Naive thymus-derived CD8-positive, alpha-beta T cell (primary cell): ENCODE data around the gene TXNRD2. TPM values are rescaled to one million over a fixed set of nuclear protein-coding genes. Genes with fewer than 3 reads are reported as not detected.
"Not testable (repeated sequence)": the region's sequence is repeated elsewhere in the genome, so short reads cannot be mapped to it uniquely, and the experiment has no call there.

Experiments used
- ATAC-seq, 2 donors: fragments of 150-1000 bp; cut with Tn5 transposase in 1 of 2; sonication (Bioruptor Pico), chemical (Tn5 transposase) in 1 of 2; 1 replicate in 1 of 2; 2 replicates in 1 of 2; pipeline ENCODE4 v1.10.0; 2021; ENCODE audit warnings: mild to moderate bottlenecking in 2 of 2, moderate library complexity in 2 of 2
- POLR2A ChIA-PET: fragments of 350-600 bp; sonication (Branson Sonifier 250); formaldehyde crosslinking; loops from one replicate; lab custom pipeline; 2021; ENCODE audit warnings: antibody characterized with exemption; lab: Charles Lee
- DNase-seq, 10 donors: peaks; one replicate each; pipeline versions ENCODE4 v3.0.0 to v3.0.0-alpha.2; 2020 to 2022
- H3K27ac Mint-ChIP-seq, 10 donors: one replicate each; pipeline ENCODE4 v1.8.0; 2020 to 2022; ENCODE audit warnings: mild to moderate bottlenecking in 10 of 10, mixed read lengths in 10 of 10, moderate library complexity in 4 of 10, inconsistent platforms in 1 of 10
- H3K27me3 Mint-ChIP-seq, 5 donors: one replicate each; pipeline ENCODE4 v1.8.0; 2021 to 2022; ENCODE audit warnings: mixed read lengths in 5 of 5
- H3K36me3 Mint-ChIP-seq, 3 donors: one replicate each; pipeline ENCODE4 v1.8.0; 2020 to 2022; ENCODE audit warnings: mixed read lengths in 3 of 3, mild to moderate bottlenecking in 2 of 3, inconsistent platforms in 1 of 3
- H3K4me1 Mint-ChIP-seq, 4 donors: one replicate each; pipeline ENCODE4 v1.8.0; 2021 to 2022; ENCODE audit warnings: mixed read lengths in 4 of 4
- H3K4me3 Mint-ChIP-seq, 10 donors: one replicate each; pipeline ENCODE4 v1.8.0; 2020 to 2022; ENCODE audit warnings: mild to moderate bottlenecking in 10 of 10, mixed read lengths in 10 of 10, moderate library complexity in 6 of 10, inconsistent platforms in 1 of 10
- H3K9me3 Mint-ChIP-seq, 9 donors: one replicate each; pipeline ENCODE4 v1.8.0; 2020 to 2022; ENCODE audit warnings: mixed read lengths in 9 of 9, mild to moderate bottlenecking in 3 of 9, inconsistent platforms in 1 of 9, moderate library complexity in 1 of 9
- polyA plus RNA-seq, 3 donors: library from polyadenylated mRNA; unstranded; fragments of 300-500 nt; fragmentation: Illumina TruSeq; gene quantifications; one replicate each; pipeline ENCODE4 v1.2.3, GENCODE V29; 2021
- total RNA-seq, 8 experiments: library from RNA in 2 of 8; stranded (reverse) in 2 of 8; gene quantifications; one replicate each; pipeline ENCODE4 v1.2.3 and lab custom pipeline; 2021 to 2026

Gene TXNRD2
- total and polyA plus RNA-seq, 5 experiments from 2014 or later: 6.5 to 33.8 (median 14.9) TPM

- Mint-ChIP-seq H3K4me1 (peaks cover 34 to 85% (median 75%) of the 10 kb centered on the region in 4 donors), H3K4me3 (peak overlapping the region in 3 of 10 donors; percentile 2 to 33 (median 19)), H3K27me3 (no peaks in the 10 kb centered on the region), H3K9me3 (peaks cover 0 to 1% (median 0%) of the 10 kb centered on the region in 9 donors), H3K36me3 (no peaks in the 10 kb centered on the region), H3K27ac (peak overlapping the region in 9 of 10 donors; percentile 31 to 99 (median 92))
- DNase-seq (peak in 1 of 10 donors; percentile 49), ATAC-seq (no peak)
- POLR2A ChIA-PET: interaction anchor here (0.6 to 6.7 kb wide), 7 partner anchors 9 to 131 kb away, joined by 3 to 120 read pairs (median 8); partner anchors contain the start of genes GNB1L and RTL10
Observed at GRCh38 chr22:19888131-19888746, 53.4 kb downstream of the TXNRD2 start.

- Mint-ChIP-seq H3K9me3 (peaks cover 0 to 1% (median 0%) of the 10 kb centered on the region in 9 donors), H3K4me1 (peaks cover 32 to 79% (median 67%) of the 10 kb centered on the region in 4 donors), H3K4me3 (peak overlapping the region; percentile 9 to 82 (median 70)), H3K36me3 (no peaks in the 10 kb centered on the region), H3K27me3 (no peaks in the 10 kb centered on the region), H3K27ac (peak overlapping the region; percentile 91 to 99 (median 96))
- DNase-seq: peak in 1 of 10 donors; percentile 55
- POLR2A ChIA-PET: interaction anchor here (0.6 to 4.8 kb wide), 9 partner anchors 9 to 131 kb away, joined by 3 to 44 read pairs (median 3); partner anchors contain the start of genes GNB1L and RTL10
- no peak for ATAC-seq
Observed at GRCh38 chr22:19887256-19887985, 54.2 kb downstream of the TXNRD2 start.

GRCh38 chr22:19886605-19887255 is 54.9 kb downstream of the TXNRD2 start:
- Mint-ChIP-seq H3K36me3 (no peaks in the 10 kb centered on the region), H3K4me3 (peak overlapping the region; percentile 9 to 82 (median 70)), H3K4me1 (peaks cover 27 to 73% (median 61%) of the 10 kb centered on the region in 4 donors), H3K27me3 (no peaks in the 10 kb centered on the region), H3K27ac (peak overlapping the region; percentile 91 to 99 (median 96)), H3K9me3 (peaks cover 0 to 1% (median 0%) of the 10 kb centered on the region in 9 donors)
- POLR2A ChIA-PET: interaction anchor here (0.7 to 4.8 kb wide), 11 partner anchors 7 to 130 kb away, joined by 3 to 44 read pairs (median 3); partner anchors contain the start of genes GNB1L and RTL10
- peak; percentile 48 to 54 for ATAC-seq
- DNase-seq: peak in 8 of 10 donors; percentile 25 to 63 (median 47)

GRCh38 chr22:19885841-19886592 is 55.6 kb downstream of the TXNRD2 start:
- ATAC-seq: no peak
- POLR2A ChIA-PET: interaction anchor here (0.7 to 4.8 kb wide), 8 partner anchors 8 to 39 kb away, joined by 3 to 44 read pairs (median 4); partner anchors contain the start of genes GNB1L and RTL10
- peak overlapping the region; percentile 91 to 99 (median 96) for H3K27ac Mint-ChIP-seq
- H3K4me1 Mint-ChIP-seq: peaks cover 22 to 70% (median 54%) of the 10 kb centered on the region in 4 donors
- no peak for DNase-seq
- peak overlapping the region; percentile 19 to 82 (median 73) for H3K4me3 Mint-ChIP-seq
- H3K9me3 Mint-ChIP-seq: peaks cover 0 to 1% (median 0%) of the 10 kb centered on the region in 9 donors
- H3K36me3 Mint-ChIP-seq: no peaks in the 10 kb centered on the region
- no peaks in the 10 kb centered on the region for H3K27me3 Mint-ChIP-seq

GRCh38 chr22:19884954-19885751 is 56.5 kb downstream of the TXNRD2 start:
- Mint-ChIP-seq H3K4me3 (peak overlapping the region in 9 of 10 donors; percentile 36 to 81 (median 76)), H3K27me3 (no peaks in the 10 kb centered on the region), H3K36me3 (no peaks in the 10 kb centered on the region), H3K27ac (peak overlapping the region; percentile 91 to 99 (median 94)), H3K9me3 (peaks cover 0 to 1% (median 0%) of the 10 kb centered on the region in 9 donors), H3K4me1 (peaks cover 18 to 64% (median 46%) of the 10 kb centered on the region in 4 donors)
- DNase-seq: peak in 2 of 10 donors; percentile 20 to 53
- peak in 1 of 2 donors; percentile 29 for ATAC-seq
- POLR2A ChIA-PET: interaction anchor here (1.1 to 4.8 kb wide), 7 partner anchors 10 to 30 kb away, joined by 3 to 44 read pairs (median 6); partner anchors contain the start of genes GNB1L and RTL10

GRCh38 chr22:19884161-19884953 is 57.3 kb downstream of the TXNRD2 start:
- ATAC-seq: no peak

GRCh38 chr22:19883446-19883845 is 58.2 kb downstream of the TXNRD2 start:
- not testable (repeated sequence) for H3K36me3 Mint-ChIP-seq, ATAC-seq, H3K27me3 Mint-ChIP-seq, DNase-seq, H3K9me3 Mint-ChIP-seq
- H3K4me3 Mint-ChIP-seq: peak overlapping the region in 2 of 10 donors; percentile 14 to 33
- H3K4me1 Mint-ChIP-seq: peaks cover 16 to 56% (median 40%) of the 10 kb centered on the region in 4 donors
- H3K27ac Mint-ChIP-seq: peak overlapping the region in 7 of 10 donors; percentile 25 to 97 (median 85)
- POLR2A ChIA-PET: interaction anchor here (4.8 kb wide), 1 partner anchor 28 kb away, joined by 44 read pairs; the partner anchor contains the start of genes GNB1L and RTL10

More at GRCh38 chr22:19884161-19884953, 57.3 kb downstream of the TXNRD2 start:
- Mint-ChIP-seq H3K4me1 (peaks cover 16 to 57% (median 40%) of the 10 kb centered on the region in 4 donors), H3K27ac (peak overlapping the region in 9 of 10 donors; percentile 52 to 97 (median 85)), H3K4me3 (peak overlapping the region in 1 of 10 donors; percentile 68), H3K9me3 (peaks cover 0 to 1% (median 0%) of the 10 kb centered on the region in 9 donors), H3K36me3 (no peaks in the 10 kb centered on the region), H3K27me3 (no peaks in the 10 kb centered on the region)
- DNase-seq: peak in 1 of 10 donors; percentile 62
- POLR2A ChIA-PET: interaction anchor here (1.2 to 4.8 kb wide), 4 partner anchors 9 to 29 kb away, joined by 3 to 44 read pairs (median 10); partner anchors contain the start of genes GNB1L and RTL10

GRCh38 chr22:19882446-19883381 is 58.9 kb downstream of the TXNRD2 start:
- POLR2A ChIA-PET: interaction anchor here (0.8 to 1.6 kb wide), 4 partner anchors 8 to 28 kb away, joined by 3 to 5 read pairs (median 4); partner anchors contain the start of genes GNB1L and RTL10
- DNase-seq (peak in 1 of 10 donors; percentile 57), ATAC-seq (no peak)
- Mint-ChIP-seq H3K27me3 (no peaks in the 10 kb centered on the region), H3K27ac (peak overlapping the region in 3 of 10 donors; percentile 32 to 65 (median 52)), H3K4me3 (no peak overlapping the region), H3K4me1 (peaks cover 16 to 49% (median 33%) of the 10 kb centered on the region in 4 donors), H3K36me3 (no peaks in the 10 kb centered on the region), H3K9me3 (peaks cover 0 to 1% (median 0%) of the 10 kb centered on the region in 9 donors)
